Measurements from ENCODE around the gene GRPR.

The GRPR gene

DNA sequence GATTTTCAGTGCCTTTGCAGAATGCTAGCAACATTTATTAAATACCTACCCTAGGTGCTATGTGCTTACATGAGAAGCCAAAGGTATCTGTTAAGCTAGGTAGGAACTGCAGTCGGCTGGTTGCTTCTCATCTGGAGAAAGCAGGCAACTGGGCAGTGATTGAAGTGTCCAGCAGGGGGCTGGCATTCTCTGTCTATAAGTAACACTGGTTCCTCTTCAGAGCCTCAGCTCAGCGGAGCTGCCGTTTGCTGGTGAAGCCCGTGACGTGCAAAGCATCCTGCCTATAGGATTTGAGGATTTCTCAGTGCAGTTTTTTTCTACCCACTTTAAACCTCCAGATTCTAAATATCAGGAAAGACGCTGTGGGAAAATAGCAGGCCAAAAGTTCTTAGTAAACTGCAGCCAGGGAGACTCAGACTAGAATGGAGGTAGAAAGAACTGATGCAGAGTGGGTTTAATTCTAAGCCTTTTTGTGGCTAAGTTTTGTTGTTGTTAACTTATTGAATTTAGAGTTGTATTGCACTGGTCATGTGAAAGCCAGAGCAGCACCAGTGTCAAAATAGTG is at the start of gene GRPR:
TSS of gene GRPR (plus strand) at position 344 of the 565 bp plus-strand sequence. CDS start 389 bp downstream, outside the sequence.
- DNase-seq, result peak; percentile 41

DNA sequence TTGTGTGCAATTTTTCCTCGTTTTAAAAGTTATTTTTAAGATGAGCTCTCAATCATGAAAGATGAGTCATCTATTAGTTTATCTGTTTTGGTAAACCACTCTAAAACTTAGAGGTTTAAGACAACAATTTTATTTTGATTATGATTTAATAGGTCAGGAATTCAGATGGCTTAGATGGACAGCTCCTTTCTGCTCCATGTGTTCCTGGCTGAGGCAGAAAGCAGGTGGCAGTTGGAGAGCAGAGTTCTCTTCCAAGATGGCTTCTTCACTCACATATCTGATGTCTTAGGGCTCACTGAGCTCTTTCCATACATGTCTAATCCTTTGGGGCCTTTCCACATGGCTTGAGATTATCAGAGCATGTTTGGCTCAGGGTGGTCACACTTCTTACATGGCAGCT is 48.3 kb upstream of the GRPR start:
- DNase-seq, result no peak

DNA sequence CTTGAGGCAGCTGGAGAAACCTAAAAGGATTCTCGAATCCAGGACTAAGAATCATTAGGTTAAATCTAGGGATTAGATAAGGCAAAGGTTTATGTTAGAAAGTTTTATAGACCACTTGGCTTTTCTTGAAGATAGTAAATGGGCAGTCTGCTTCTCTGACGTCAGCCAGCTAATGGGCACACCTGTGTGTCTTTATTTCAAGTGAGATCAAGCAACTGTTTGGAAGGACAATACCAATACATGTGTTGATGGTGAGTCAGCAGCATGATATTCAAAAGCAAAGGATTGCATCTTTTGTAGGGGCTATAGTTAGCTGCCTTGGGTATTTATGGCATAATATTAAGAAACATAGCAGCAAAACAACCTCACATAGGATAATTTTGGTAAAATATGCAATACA is 46.5 kb upstream of the GRPR start:
- DNase-seq, result no peak

DNA sequence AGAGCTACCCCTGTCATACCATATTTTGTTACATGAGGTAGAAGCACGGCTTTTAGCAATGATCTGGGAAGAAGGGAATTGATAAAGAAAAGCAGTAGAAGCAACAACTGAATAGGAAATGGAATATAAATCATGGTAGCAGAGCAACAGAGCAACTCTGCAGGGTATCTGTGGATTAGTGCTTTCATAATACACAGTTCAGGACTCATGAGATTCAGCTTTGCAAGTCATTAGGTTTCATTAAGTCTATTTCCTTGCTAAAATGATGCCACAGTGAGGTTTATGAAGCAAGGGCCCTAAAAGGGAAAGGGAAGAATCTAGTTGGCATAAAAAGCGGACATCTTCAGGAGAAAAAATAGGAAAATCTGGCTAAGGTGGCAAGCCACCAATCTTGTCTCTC is 45.6 kb upstream of the GRPR start:
- DNase-seq, result no peak

DNA sequence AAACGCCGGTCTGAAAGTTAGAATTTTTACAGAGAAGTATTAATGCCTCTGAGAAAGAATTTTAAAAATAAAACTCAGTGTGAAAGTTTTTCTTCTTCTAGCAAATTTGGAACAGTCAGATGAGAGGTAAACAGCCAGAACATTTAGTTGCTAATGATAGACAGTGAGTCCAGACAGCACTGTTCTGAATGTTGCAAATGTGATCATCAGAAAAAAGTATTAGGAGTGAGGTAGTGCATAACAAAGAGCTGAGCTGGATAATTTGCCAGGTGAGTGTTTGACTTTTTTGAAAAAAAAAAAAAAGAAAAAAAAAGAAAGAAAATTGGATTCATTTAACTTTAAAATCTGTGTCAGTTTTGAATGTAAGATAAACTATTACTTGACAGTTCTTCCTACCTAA is 42.0 kb upstream of the GRPR start:
- DNase-seq, result no peak

DNA sequence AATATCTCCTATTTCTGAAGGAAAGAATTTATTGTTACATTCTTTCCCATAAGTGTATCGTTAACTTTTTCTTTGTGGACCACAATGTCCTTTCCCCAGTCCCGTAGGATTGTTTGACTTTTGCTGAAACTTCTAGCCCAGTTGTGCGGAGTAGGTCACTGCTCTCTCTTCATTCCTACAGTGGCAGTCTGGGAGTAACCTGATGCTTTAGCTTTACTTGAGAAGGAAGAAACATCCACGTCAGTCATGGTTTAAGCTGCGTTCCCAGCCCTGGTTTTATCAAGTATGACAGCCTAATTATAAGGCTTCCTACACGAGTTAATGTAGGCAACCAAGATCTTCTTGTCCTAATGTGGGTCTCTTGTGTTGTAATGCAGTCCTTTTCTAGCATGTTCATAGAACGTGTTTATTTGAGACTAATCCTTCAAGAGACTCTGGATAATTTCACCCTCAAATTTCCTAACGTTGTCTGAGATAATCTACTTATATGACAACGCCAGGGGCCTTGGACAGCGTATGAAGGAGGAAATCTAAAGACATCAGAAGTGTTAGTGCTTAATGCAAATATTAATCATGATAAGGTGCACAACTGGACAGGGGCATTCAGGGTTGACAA is 40.8 kb upstream of the GRPR start:
- no peak for DNase-seq

DNA sequence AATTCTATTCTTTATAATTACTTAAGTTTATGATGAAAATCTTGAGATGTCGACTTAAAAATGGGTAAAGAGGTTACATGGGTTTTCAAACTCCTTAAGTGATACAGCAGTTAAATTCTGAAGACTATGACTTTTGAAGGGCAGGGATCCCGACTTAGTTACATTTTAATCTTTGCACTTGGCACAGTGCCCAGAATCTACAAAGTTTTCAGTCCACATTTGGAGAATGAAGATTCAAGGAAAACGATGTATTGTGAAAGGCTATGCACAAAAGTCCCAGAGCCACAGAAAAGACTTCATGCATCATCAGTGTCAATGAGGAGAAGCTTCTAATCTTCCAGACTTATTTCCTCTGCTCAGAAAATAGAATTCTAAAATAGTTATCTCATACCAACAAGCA is 36.3 kb upstream of the GRPR start:
- DNase-seq, result no peak

DNA sequence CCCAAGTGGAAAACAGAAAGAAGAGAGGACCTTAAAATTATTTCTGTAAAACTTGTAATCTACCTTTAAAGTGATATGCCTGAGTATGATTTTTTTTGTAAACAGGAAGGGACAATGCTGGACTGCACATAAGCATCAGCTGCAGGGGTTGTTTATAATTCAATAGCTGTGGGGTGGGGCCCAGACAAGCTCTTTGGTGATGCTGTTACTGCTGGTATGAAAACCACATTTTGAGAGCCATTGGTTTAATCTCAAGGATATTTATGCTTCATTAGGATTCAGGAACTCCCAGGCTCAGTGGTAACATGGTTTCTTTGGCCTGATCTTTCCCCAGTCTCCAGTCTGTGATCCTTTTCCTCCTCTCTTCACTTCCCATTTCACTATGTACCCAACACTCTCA is 34.3 kb upstream of the GRPR start:
- no peak for DNase-seq

DNA sequence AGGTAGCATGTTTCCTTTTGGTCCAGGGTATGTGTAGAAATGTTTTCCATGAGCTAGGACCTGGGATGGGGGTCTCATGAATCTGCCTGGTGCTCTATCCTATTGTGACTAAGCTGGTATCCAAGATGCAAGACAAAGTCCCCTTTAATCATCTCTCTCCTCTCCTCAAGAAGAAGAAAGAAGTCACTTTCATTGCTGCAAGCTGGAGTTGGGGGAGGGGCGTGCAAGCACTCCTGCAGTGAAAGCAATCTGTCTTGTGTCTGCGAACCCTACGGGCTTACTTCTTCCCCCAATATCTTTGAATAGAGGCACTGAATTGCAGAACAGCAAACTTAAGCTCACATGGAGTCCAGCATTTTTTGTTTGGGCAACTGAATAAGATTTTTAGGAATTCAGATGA is 27.2 kb upstream of the GRPR start:
- DNase-seq, result no peak

DNA sequence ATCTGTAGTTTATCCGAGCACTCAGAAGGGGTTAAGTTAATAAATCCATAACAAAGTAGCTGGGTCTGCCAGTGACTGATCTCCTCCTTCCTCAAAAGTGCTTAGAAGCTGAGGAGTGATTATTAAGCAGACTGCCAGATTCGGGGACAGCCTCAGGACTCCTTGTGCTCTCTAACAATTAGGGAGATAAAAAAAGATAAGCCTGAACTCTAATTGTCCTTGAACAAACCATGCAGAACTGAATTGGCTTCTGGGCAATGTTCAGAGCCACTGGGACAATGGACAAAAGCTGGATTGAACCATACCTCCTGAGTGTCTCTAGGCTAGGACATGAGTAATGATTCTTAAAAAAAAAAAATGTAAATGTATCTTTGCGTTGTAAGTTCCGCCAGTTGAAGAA is 22.7 kb upstream of the GRPR start:
- no peak for DNase-seq

DNA sequence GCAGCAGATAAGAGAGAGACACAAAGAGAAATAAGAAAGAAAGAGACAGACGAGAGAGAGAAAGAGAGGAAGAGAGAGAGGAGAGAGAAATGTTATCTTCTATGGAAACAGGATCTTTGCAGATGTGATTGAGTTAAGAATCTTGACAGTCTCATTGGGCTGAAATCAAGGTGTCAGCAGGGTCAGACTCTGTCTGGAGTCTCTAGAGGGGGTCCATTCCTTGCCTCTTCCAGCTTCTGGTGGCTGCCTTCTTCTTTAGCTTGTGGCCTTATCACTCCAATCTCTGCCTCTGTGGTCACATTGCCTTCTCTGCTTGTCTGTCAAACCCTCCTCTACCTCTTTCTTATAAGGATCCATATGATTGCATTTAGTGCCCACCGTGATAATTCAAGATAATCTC is 21.8 kb upstream of the GRPR start:
- no peak for DNase-seq

DNA sequence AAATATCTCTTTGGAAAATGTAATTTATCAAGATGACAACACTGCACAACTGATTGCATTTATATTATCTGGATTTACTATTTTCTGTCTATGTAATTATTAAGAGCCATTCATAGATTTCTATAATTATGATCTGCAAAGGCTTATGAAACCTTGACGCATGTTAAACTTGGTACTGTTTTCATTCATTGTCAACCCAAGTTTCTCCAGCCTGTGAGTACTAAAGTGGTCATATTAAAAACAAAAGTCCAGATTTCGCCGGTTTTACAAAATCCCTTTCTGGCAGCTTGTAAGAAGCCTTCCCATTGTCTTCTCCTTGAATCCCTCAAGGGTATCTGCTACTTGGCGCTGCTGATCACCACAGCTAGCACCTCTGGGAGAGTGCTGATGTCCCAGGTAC is 19.7 kb upstream of the GRPR start:
- no peak for DNase-seq

DNA sequence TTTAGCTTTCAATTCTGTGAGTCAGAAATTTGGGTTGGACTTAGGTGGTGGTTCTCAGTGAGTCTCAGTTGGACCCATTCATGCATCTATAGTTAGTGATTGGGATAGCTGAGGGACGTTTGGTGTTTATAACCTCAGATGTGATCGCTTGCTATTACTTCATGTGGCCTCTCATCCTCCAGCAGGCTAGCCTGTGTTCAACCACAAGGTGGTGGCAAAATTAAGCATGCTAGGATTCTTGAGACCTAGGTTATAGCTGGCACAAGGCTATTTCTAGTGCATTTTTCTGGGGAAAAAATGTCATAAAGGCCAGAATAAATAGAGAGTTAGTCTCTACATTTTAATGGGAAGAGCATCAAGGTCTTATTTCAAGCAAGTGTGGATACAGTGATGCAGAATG is 10.9 kb upstream of the GRPR start:
- no peak for DNase-seq

DNA sequence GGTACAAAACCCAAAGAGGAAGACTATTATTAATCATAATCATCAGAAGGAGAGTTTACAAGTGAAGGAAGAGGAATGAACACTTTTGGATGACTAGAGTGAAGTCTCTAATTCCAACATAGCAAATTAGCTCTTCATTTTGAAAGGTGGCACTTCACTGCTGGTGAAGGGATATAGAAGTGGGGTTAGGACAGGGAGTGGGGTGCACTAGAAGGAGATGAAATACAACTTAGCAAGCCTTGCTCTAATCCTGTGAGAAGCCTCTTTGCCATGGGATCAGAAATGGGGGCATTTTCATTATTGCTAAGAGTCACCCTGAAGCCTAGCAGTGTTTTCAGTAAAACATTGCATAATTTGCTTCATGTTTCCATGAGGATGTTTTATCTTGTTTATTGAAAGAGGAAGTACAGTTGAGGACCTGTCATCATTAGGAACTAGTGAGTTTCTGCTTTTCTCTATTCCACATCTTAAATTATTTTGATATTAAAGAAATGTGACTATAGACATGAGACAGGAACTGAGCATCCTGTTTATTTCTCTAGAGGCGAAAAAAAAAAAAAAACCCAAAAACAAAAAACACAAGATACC is 9.3 kb upstream of the GRPR start:
- no peak for DNase-seq

DNA sequence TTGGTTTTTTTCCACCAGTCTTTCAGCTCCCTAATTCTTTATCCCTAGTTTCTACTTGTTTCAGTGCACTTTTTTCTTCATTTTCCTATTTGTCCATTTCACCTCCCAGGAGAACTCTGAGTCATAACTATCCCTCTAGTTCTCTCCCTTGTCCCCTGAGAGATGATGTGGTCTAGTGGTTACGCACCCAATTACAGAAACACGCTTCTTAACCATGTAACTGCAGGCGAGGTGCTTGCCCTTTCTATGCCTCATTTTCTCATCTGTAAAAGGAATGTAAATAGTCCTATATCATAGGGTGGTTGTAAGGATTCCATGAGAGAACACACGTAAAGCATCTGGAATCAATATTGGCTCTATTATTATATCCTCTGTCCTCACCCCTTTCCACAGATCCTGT is 8.8 kb upstream of the GRPR start:
- DNase-seq, result no peak

DNA sequence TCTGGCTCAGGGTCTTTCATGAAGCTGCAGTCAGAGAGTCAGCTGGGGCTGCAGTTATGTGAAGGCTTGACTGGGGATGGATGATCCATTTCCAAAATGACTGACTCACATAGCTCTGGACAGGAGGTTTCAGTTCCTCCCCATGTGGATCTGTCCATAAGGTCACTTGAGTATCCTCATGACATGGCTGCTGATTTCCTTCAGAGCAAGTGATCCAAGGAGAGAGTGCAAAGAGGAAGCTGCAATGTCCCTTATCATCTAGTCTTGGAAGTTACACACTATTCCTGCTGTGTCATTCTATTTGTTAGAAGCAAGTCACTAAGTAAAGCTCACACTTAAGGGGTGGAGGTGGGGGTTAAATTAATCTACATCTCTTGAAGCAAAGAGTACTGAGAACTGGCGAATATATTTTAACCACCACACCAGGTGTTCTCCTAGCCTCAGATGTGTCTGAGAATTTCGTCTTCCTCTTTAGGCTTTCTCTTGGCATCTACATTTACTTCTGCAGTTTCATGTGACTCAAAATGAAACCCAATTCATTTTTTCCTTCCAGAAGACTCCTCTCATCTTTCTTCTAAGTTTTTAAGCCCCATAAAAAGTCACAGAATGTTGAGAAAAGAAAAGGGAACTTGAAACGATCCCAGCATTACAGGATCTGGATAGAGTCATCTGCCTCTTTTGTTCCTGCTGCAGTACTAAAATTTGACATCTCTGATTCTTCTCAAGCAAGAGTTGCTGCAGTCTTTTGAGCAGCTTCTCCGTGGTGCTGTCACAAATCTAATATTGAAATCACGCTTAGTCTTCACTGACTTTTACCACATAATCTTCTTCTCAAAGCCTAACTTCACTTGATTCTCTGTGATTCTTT is 3.8 kb upstream of the GRPR start:
- DNase-seq, result no peak

DNA sequence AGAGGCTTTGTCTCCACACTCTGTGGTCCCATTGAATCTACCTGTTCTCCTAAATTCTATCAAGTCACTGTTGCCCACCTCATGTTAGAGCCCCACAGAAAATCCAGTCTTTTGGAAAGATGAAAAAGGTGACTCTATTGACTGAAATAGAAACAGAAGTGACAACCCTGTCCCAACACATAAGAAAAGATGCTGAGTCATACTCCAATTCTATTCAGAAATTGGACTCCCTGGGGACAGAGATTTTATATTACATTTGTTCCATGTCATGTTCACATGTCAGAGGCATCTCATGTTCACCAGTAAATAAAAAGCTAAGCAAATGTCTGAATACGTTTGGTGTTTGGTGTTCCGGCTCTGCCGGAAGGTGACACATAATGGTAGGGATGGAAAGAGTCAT is 2.9 kb upstream of the GRPR start:
- no peak for DNase-seq

DNA sequence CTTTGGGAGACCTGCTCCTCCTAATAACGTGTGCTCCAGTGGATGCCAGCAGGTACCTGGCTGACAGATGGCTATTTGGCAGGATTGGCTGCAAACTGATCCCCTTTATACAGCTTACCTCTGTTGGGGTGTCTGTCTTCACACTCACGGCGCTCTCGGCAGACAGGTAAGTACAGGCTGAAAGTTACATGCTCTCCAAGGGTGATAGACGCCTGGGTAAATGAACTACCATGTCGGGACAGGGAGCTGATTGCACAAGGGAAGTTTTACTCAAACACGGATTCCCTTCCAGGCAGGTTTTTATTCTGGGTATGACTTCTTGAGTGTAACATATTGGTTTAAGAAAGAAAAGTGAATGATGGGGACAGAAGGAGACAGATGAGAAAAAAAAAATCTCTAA is 836 bp downstream of the GRPR start:
- DNase-seq, result no peak

DNA sequence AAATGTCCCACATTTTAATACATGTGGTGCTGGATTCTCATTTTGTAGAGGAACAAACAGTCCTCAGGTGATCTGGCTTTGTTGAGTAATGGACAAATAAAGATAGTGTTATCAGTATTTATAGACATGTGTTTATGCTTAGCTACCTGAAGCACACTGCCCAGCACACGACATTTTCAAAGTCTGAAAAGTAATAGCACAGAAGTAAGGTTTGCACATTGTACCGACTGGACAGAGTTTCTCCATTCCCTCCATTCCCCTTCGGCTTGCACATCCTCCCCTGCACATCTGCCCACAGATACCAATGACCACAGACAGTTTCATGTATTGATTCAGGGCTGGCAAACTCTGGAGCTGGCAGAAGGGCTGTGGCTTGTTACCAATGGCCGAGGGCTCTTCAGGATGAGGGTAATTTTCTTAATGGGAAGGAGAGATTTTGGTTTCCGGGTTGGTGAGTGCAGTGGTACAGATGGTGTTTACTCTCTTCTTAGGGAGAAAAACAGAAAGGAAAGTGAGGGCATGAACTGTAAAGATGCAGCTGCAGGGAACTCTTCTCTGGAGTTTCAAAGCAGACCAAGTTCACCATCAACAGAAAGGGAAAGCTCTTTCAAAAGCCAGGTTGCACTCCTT is 2.3 kb downstream of the GRPR start:
- no peak for DNase-seq

DNA sequence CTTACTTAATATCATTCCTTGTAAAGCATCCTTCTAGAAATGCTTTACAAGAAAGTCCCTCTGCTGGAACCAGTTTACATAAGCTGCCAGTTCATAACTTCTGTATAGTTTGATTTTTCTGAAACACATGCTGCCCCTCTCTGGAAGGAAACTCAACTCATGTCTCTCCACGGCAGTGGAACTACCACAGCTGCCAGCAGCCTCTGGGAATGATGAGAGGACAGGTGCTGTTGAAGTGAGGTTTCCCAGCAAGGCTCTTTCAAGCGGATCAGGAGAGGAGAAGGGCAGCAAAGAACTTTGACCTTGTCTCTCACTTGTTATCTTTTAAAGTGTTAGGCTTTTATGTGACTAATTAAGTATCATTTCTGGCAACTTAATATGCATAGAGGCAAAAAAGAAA is 7.3 kb downstream of the GRPR start:
- DNase-seq, result no peak

DNA sequence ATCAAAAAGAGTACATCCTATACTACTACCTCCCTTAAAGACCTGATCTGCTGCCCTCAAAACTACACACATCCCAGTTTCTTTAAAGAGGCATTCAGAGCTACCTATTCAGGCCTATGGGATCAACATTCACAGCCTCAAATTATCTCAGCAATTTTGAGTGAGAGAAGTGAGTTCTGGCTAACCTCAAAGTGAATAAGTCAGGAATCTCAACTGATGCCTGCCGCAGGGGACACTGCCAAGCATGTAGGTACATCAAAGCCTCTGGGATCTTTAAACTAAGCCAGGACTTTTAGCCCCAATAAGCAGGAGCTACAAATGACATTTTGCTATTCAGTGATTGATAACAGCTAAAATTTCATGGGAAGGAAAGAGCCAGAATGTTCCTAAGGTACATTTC is 11.6 kb downstream of the GRPR start:
- no peak for DNase-seq

DNA sequence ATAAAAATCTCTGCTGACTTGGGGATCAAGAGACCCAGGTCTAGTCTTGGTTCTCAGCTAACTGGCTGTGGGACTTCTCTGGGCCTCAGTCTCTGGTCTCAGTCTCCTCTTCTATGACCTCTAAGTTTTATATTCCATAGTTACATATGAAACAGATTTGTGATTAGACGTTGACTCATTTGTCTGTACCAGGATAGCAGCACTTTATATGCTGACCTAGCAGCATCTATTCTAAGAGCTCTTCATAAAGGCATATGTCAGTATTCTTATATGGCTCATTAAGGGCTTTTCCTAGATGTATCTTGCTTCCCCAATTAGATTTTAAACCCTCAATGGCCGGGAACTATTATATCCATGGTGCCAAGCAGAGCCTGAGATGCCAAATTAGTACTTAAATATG is 12.7 kb downstream of the GRPR start:
- DNase-seq, result no peak

DNA sequence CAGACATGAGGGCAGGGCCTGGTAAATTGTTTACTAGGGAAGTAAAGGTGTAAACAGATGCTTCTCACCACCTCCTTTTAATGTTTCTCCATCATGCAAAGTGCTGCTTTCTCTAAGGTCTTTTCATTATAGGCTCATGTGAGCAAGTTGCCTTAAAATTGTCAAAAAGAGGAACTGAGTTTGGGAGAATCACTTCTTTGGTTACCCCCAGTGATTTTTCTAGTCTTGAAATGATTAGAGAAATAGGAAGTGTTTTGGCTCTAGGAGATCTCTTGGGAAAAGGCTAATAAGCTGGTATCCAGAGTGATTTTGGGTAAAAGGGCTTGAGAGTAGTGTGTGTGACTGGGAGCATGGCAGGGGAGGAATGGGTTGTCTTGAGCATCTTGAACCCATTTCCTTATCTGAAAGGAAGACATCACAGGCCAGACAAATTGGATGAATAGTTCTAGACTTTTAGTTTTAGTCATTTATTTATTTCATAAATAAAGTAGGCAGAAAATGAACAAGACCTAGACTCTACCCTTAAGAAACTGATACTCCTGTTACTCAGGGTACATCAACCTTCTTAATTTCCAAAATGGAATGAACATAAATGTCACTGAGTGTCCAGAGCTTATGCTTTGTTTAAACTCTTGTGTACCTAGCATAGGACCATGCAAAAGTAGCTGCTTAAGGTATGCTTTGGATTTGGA is 14.2 kb downstream of the GRPR start:
- DNase-seq, result no peak
